HepG2 (cell line): Measurements from ENCODE around the gene MPP1. TPM values are rescaled to one million over a fixed set of nuclear protein-coding genes. Genes with fewer than 3 reads are reported as not detected.
"Not testable (repeated sequence)": the region's sequence is repeated elsewhere in the genome, so short reads cannot be mapped to it uniquely, and the experiment has no call there.

Source experiments
- ATAC-seq: fragments of 200-7000 bp; cut with Tn5 transposase; 3 replicates; pipeline ENCODE4 v1.9.1; 2020; ENCODE audit warnings: mild to moderate bottlenecking, moderate library complexity
- BruUV-seq: library from RNA; stranded (reverse); fragments of 400-500 nt; replicated peaks from 2 replicates; lab custom pipeline; 2021; lab: Mats Ljungman, UMichigan
- CTCF ChIA-PET: fragments of 300-600 bp; formaldehyde crosslinking; extraction: SDS; loops from one replicate; lab custom pipeline; 2021; ENCODE audit warnings: low total read pairs, inconsistent platforms, low intra/inter-chr PET ratio; lab: Yijun Ruan, JAX
- POLR2A ChIA-PET: fragments of 350-600 bp; sonication (Branson Sonifier 250); formaldehyde crosslinking; loops from one replicate; lab custom pipeline; 2020; ENCODE audit warnings: antibody characterized with exemption, inconsistent platforms; lab: Yijun Ruan, JAX
- DNase-seq: peaks from one replicate; pipeline ENCODE4 v3.0.0-alpha.2; 2015; ENCODE audit warnings: low spot score
- FAIRE-seq: peaks from 3 replicates; lab custom pipeline; 2011; peaks lifted over from hg19 to GRCh38; lab: Jason Lieb, UNC
- H2AFZ ChIP-seq: one replicate; pipeline ENCODE4 v1.6.1; 2011; ENCODE audit warnings: low read length, inconsistent platforms
- H3K27ac ChIP-seq: fragments of 300-600 bp; 3 replicates; pipeline ENCODE4 v1.8.0; 2011; ENCODE audit warnings: mixed run types, mild to moderate bottlenecking, mixed read lengths, low read length, inconsistent platforms; ENCODE audit not compliant: insufficient read depth; ENCODE audit errors: extremely low read length
- H3K27me3 ChIP-seq, 2 experiments: fragments of 200-600 bp in 1 of 2; 2 replicates in 1 of 2; 3 replicates in 1 of 2; pipeline versions ENCODE4 v1.6.0 to v1.8.0; 2011; ENCODE audit warnings: low read length in 2 of 2, mild to moderate bottlenecking in 2 of 2, moderate library complexity in 2 of 2, inconsistent platforms in 1 of 2; ENCODE audit not compliant: insufficient read depth in 2 of 2, control insufficient read depth in 1 of 2
- H3K36me3 ChIP-seq, 2 experiments: fragments of 200-600 bp in 1 of 2; replicated peaks in 1 of 2; 2 replicates in 1 of 2; 3 replicates in 1 of 2; pipeline versions ENCODE4 v1.5.1 to v1.8.0; 2011; ENCODE audit warnings: low read length in 2 of 2, inconsistent platforms in 1 of 2; ENCODE audit not compliant: insufficient read depth in 2 of 2, control insufficient read depth in 1 of 2
- H3K4me1 ChIP-seq: 2 replicates; pipeline ENCODE4 v1.5.1; 2012; ENCODE audit warnings: low read length, inconsistent platforms; ENCODE audit not compliant: insufficient read depth
- H3K4me2 ChIP-seq: 2 replicates; pipeline ENCODE4 v1.6.0; 2011; ENCODE audit warnings: low read depth, low read length, inconsistent platforms
- H3K4me3 ChIP-seq, 3 experiments: fragments of 200-600 bp in 1 of 3; sonication (generic), shearing (Covaris generic) in 1 of 3; replicated peaks in 1 of 3; 2 replicates each; pipeline ENCODE4 v1.5.1; 2011 to 2016; ENCODE audit warnings: low read length in 3 of 3, inconsistent platforms in 2 of 3, low read depth in 2 of 3, mild to moderate bottlenecking in 2 of 3, control low read depth in 1 of 3, mixed read lengths in 1 of 3; ENCODE audit not compliant: insufficient read depth in 1 of 3
- H3K79me2 ChIP-seq: one replicate; pipeline ENCODE4 v1.6.1; 2011; ENCODE audit warnings: low read length, inconsistent platforms; ENCODE audit not compliant: insufficient read depth
- H3K9ac ChIP-seq: 2 replicates; pipeline ENCODE4 v1.6.0; 2011; ENCODE audit warnings: mild to moderate bottlenecking, low read depth, low read length, inconsistent platforms; ENCODE audit not compliant: insufficient read depth
- H3K9me3 ChIP-seq: 2 replicates; pipeline ENCODE4 v1.5.1; 2012; ENCODE audit warnings: mild to moderate bottlenecking, low read length
- H4K20me1 ChIP-seq: 2 replicates; pipeline ENCODE4 v1.6.0; 2011; ENCODE audit warnings: inconsistent platforms, mild to moderate bottlenecking, low read length, moderate library complexity; ENCODE audit not compliant: insufficient read depth
- ATF1 ChIP-seq: IDR thresholded peaks from 2 replicates; pipeline ENCODE4 v1.6.1; 2016; ENCODE audit warnings: mild to moderate bottlenecking, control low read depth
- GMEB1 ChIP-seq: sonication (generic); formaldehyde crosslinking; IDR thresholded peaks from 2 replicates; pipeline ENCODE4 v1.5.1; 2020; ENCODE audit warnings: missing genetic modification reagents, mild to moderate bottlenecking, borderline replicate concordance
- MTF2 ChIP-seq: sonication (generic); formaldehyde crosslinking; IDR thresholded peaks from 2 replicates; pipeline ENCODE4 v1.5.0; 2020; ENCODE audit warnings: missing genetic modification reagents, borderline replicate concordance
- TAF1 ChIP-seq: sonication (generic); formaldehyde crosslinking; IDR thresholded peaks from 2 replicates; pipeline ENCODE4 v1.4.0; 2020; ENCODE audit warnings: missing genetic modification reagents
- TAF15 ChIP-seq: fragments of 200-400 bp; formaldehyde crosslinking; IDR thresholded peaks from one replicate; pipeline ENCODE4 v1.6.1; 2018; ENCODE audit warnings: mild to moderate bottlenecking, low read depth, low read length; ENCODE audit not compliant: poor library complexity, severe bottlenecking
- TOPORS ChIP-seq: sonication (generic); formaldehyde crosslinking; IDR thresholded peaks from 2 replicates; pipeline ENCODE4 v1.8.0; 2023; ENCODE audit warnings: mild to moderate bottlenecking, missing genetic modification reagents
- ZC3H4 ChIP-seq: sonication (generic); formaldehyde crosslinking; IDR thresholded peaks from 2 replicates; pipeline ENCODE4 v1.4.0; 2020; ENCODE audit warnings: missing genetic modification reagents, borderline replicate concordance
- ZNF335 ChIP-seq: sonication (generic); formaldehyde crosslinking; IDR thresholded peaks from 2 replicates; pipeline ENCODE4 v1.4.0; 2020; ENCODE audit warnings: missing genetic modification reagents
- ZNF589 ChIP-seq: sonication (generic); formaldehyde crosslinking; conservative IDR thresholded peaks from 2 replicates; pipeline ENCODE4 v1.8.0; 2022; ENCODE audit warnings: mild to moderate bottlenecking, moderate library complexity, missing genetic modification reagents
- WGBS: methylation state at CpG from one replicate; pipeline ENCODE4 v1.1.6; 2017; ENCODE audit warnings: low lambda C conversion rate; 5-methylcytosine and 5-hydroxymethylcytosine counted together
- in situ Hi-C: cut with HindIII; loops from 2 replicates; pipeline ENCODE4 v1.10.0; 2017; ENCODE audit warnings: low pct_unique_long_range_greater_than_20kb; ENCODE audit not compliant: extremely low pct_ligation_motif_present
- intact Hi-C: fragments of 100-400 bp; cut with micrococcal nuclease; formaldehyde crosslinking; loops from one replicate; pipeline ENCODE4 v1.10.0; 2022; ENCODE audit not compliant: unreplicated experiment
- polyA plus RNA-seq, 8 experiments: library from polyadenylated mRNA; depleted of rRNA in 3 of 8; stranded (reverse) in 7 of 8; unstranded in 1 of 8; fragments of >200 nt; fragmentation: Illumina TruSeq in 4 of 8; extraction: Trizol in 4 of 8; gene quantifications; 2 replicates each; pipeline versions ENCODE4 v1.2.1 to v1.2.3, GENCODE V29; 2011 to 2016; ENCODE audit warnings: low read depth in 4 of 8, missing spikeins in 1 of 8, mixed read lengths in 1 of 8; ENCODE audit not compliant: insufficient read depth in 1 of 8
- total RNA-seq, 5 experiments: library from RNA; depleted of rRNA; stranded (reverse); fragments of >200 nt; fragmentation: Illumina TruSeq; extraction: Trizol; gene quantifications; 2 replicates each; pipeline ENCODE4 v1.2.3, GENCODE V29; 2016; ENCODE audit warnings: low read depth in 1 of 5
- TF ChIP-seq, protein P1 (sequence below): sonication (generic); formaldehyde crosslinking; IDR thresholded peaks from 2 replicates; pipeline ENCODE4 v1.8.0; 2022; ENCODE audit warnings: mild to moderate bottlenecking, missing genetic modification reagents, moderate library complexity
- TF ChIP-seq, protein P2 (sequence below): sonication (generic); formaldehyde crosslinking; IDR thresholded peaks from 2 replicates; pipeline ENCODE4 v1.4.0; 2020; ENCODE audit warnings: missing genetic modification reagents, mild to moderate bottlenecking, borderline replicate concordance

The MPP1 gene
- total and polyA plus RNA-seq, 2 of the 13 experiments (the other 11 are each of a cell fraction or from before 2014, with no cell fraction given) = 7.8 to 8.1 TPM

GRCh38 chrX:154816326-154816898, 11.1 kb upstream of the MPP1 start:
- POLR2A ChIA-PET, H3K27me3 ChIP-seq, H3K4me1 ChIP-seq, CTCF ChIA-PET, FAIRE-seq, H3K4me2 ChIP-seq, H3K4me3 ChIP-seq, intact Hi-C loops, ATAC-seq, H3K36me3 ChIP-seq, H3K9me3 ChIP-seq, H3K27ac ChIP-seq, in situ Hi-C loops, H2AFZ ChIP-seq, BruUV-seq, DNase-seq, H4K20me1 ChIP-seq, H3K9ac ChIP-seq, H3K79me2 ChIP-seq: not testable (repeated sequence)
- WGBS = 10% methylated on average over 4 of the region's 4 CpGs

- no peak overlapping the region for H3K9ac ChIP-seq
- no peak overlapping the region for H3K4me2 ChIP-seq
- H3K36me3 ChIP-seq = no peaks in the 10 kb centered on the region
- DNase-seq = no peak
- CTCF ChIA-PET = no interaction called here
- H3K4me3 ChIP-seq = no peak overlapping the region
- intact Hi-C loops = no loop called here
- no peak overlapping the region for H3K27ac ChIP-seq
- FAIRE-seq = no peak
- BruUV-seq = no TSS peak
- in situ Hi-C loops = no loop called here
- no peak overlapping the region for H2AFZ ChIP-seq
- H3K27me3 ChIP-seq = no peaks in the 10 kb centered on the region
- 30% methylated on average over 5 of the region's 5 CpGs for WGBS
- H3K9me3 ChIP-seq = no peaks in the 10 kb centered on the region
- H3K79me2 ChIP-seq = no peaks in the 10 kb centered on the region
- no peaks in the 10 kb centered on the region for H4K20me1 ChIP-seq
- ATAC-seq = no peak
- POLR2A ChIA-PET = no interaction called here
- H3K4me1 ChIP-seq = peaks cover 8% of the 10 kb centered on the region
- TF ChIP-seq TAF15 (no peak), MTF2 (CRISPR knock-in tag) (no peak), TAF1 (no peak), ZNF335 (CRISPR knock-in tag) (no peak), GMEB1 (no peak), ZC3H4 (CRISPR knock-in tag) (no peak), ZNF589 (CRISPR knock-in tag) (no peak), ATF1 (CRISPR knock-in tag) (no peak), TOPORS (CRISPR knock-in tag) (no peak)
- TF ChIP-seq, protein P1, sequence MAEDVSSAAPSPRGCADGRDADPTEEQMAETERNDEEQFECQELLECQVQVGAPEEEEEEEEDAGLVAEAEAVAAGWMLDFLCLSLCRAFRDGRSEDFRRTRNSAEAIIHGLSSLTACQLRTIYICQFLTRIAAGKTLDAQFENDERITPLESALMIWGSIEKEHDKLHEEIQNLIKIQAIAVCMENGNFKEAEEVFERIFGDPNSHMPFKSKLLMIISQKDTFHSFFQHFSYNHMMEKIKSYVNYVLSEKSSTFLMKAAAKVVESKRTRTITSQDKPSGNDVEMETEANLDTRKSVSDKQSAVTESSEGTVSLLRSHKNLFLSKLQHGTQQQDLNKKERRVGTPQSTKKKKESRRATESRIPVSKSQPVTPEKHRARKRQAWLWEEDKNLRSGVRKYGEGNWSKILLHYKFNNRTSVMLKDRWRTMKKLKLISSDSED (CRISPR knock-in tag) = no peak
- TF ChIP-seq, protein P2, sequence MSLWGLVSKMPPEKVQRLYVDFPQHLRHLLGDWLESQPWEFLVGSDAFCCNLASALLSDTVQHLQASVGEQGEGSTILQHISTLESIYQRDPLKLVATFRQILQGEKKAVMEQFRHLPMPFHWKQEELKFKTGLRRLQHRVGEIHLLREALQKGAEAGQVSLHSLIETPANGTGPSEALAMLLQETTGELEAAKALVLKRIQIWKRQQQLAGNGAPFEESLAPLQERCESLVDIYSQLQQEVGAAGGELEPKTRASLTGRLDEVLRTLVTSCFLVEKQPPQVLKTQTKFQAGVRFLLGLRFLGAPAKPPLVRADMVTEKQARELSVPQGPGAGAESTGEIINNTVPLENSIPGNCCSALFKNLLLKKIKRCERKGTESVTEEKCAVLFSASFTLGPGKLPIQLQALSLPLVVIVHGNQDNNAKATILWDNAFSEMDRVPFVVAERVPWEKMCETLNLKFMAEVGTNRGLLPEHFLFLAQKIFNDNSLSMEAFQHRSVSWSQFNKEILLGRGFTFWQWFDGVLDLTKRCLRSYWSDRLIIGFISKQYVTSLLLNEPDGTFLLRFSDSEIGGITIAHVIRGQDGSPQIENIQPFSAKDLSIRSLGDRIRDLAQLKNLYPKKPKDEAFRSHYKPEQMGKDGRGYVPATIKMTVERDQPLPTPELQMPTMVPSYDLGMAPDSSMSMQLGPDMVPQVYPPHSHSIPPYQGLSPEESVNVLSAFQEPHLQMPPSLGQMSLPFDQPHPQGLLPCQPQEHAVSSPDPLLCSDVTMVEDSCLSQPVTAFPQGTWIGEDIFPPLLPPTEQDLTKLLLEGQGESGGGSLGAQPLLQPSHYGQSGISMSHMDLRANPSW = no peak
These were observed 10.1 kb upstream of the MPP1 start for GRCh38 chrX:154815274-154815818.
